DND-41 (cell line): ENCODE measurements around the gene KIF26A.

Experiments used
- EZH2 ChIP-seq: IDR thresholded peaks from 3 replicates; pipeline ENCODE4 v1.6.1; 2012; ENCODE audit warnings: borderline replicate concordance, low read depth, mild to moderate bottlenecking, moderate library complexity, low read length, inconsistent platforms; ENCODE audit not compliant: severe bottlenecking
- TF ChIP-seq, protein P1 (sequence below): IDR thresholded peaks from 2 replicates; pipeline ENCODE4 v1.5.1; 2012; ENCODE audit warnings: borderline replicate concordance, low read length, moderate library complexity, mild to moderate bottlenecking; ENCODE audit not compliant: poor library complexity, severe bottlenecking; ENCODE audit errors: extremely low read depth

DNA sequence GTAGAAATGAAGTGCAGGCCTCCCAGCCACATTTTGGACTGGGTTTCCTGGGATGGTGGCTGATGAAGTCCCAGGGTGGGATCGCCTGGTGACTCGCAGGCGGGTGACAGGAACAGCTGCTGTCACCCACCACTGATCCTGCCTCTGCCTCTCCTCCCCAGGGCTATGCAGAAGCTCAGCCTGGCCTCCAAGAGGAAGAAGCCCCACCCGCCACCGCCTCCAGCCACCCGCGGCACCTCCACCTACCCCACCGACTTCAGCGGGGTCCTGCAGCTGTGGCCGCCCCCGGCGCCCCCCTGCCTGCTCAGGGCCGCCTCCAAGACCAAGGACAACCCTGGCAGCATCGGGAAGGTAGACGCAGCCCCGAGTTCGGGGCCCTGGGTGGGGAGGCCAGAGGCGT is 28.3 kb downstream of the KIF26A start:
- TF ChIP-seq, protein P1, sequence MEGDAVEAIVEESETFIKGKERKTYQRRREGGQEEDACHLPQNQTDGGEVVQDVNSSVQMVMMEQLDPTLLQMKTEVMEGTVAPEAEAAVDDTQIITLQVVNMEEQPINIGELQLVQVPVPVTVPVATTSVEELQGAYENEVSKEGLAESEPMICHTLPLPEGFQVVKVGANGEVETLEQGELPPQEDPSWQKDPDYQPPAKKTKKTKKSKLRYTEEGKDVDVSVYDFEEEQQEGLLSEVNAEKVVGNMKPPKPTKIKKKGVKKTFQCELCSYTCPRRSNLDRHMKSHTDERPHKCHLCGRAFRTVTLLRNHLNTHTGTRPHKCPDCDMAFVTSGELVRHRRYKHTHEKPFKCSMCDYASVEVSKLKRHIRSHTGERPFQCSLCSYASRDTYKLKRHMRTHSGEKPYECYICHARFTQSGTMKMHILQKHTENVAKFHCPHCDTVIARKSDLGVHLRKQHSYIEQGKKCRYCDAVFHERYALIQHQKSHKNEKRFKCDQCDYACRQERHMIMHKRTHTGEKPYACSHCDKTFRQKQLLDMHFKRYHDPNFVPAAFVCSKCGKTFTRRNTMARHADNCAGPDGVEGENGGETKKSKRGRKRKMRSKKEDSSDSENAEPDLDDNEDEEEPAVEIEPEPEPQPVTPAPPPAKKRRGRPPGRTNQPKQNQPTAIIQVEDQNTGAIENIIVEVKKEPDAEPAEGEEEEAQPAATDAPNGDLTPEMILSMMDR, result no peak
- no peak for TF ChIP-seq EZH2
